HG02678 (cell line): Measurements from ENCODE around the gene DUSP9.
"Not testable (repeated sequence)": the region's sequence is repeated elsewhere in the genome, so short reads cannot be mapped to it uniquely, and the experiment has no call there.

Experiments
- ATAC-seq: cut with Tn5 transposase; IDR thresholded peaks from one replicate; pipeline ENCODE4 v1.9.1; 2021; ENCODE audit warnings: mild to moderate bottlenecking, moderate library complexity; ENCODE audit not compliant: unreplicated experiment

DUSP9 gene

DNA sequence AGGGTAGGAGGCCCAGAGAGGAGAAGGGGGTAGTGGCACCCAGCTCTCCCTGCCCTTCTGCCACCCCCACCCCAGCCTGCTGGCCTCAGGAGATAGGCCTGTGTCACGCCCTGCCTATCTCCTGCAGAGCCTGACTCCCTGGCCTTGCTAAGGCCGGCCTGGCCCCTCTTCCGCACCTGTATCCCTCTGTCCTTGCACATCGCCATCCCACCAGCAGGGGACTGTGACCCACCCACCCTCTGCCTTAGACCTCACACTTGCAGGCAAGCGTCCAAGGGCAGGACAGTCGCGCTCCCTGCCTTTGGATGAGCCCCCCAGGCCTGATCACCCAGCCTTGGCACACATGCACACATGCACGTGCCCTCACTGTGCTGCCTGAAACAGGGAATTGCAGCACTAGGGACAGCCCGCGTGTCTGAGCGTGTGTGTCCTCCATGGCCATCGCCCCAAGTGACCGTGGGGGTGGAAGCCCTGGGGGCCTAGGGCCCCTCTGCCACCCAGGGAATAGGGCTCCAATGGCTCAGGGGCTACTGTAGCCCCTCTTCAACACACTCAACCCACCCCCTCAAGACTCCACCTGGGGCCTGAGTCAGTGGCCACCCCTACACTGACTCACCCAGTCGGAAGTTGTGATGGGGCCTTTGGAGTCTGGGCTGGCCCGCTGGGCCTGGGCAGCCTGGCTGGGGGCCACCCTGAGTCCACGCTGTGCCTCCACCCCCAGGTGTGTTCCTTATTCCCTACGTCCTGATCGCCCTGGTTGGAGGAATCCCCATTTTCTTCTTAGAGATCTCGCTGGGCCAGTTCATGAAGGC, 42.9 kb downstream of the DUSP9 start:
- ATAC-seq: no peak

DNA sequence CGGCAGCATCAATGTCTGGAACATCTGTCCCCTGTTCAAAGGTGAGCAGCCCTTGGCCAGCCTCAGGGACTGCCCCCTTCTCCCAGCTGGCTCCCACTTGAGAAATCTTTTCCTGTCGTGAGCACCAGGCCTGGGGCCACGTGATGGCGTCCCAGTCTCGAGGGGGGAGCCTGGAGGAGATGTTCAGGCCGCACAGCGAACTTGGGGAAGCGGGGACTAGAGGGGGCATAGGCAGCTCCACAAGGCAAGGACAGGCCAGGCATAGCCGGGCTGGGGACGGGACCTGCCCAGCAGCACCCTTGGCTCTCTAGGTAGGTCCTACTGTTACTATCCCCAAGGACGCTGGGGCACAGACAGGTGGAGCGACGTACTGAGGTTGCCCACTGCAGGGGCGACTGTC, 43.5 kb downstream of the DUSP9 start:
- no peak for ATAC-seq

GRCh38 chrX:153691032-153691827, 44.2 kb downstream of the DUSP9 start:
- not testable (repeated sequence) for ATAC-seq

DNA sequence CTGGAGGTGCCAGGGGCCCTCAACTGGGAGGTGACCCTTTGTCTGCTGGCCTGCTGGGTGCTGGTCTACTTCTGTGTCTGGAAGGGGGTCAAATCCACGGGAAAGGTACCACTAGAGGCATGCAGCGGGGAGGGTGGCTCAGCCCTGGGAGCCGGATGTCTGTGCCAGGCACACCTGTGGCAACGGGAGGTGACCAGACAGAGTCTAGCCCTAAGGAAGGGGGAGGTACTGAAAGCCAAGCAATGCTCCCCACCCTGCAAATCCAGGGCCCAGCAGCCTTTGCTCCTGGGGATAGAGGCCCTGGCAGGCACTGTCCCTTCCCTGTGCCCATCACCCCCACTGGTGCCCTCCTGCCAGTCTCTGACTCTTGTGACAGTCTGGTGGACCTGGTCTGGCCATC, 45.0 kb downstream of the DUSP9 start:
- no peak for ATAC-seq

- ATAC-seq: no peak
Observed at GRCh38 chrX:153692611-153693156, 45.7 kb downstream of the DUSP9 start.

DNA sequence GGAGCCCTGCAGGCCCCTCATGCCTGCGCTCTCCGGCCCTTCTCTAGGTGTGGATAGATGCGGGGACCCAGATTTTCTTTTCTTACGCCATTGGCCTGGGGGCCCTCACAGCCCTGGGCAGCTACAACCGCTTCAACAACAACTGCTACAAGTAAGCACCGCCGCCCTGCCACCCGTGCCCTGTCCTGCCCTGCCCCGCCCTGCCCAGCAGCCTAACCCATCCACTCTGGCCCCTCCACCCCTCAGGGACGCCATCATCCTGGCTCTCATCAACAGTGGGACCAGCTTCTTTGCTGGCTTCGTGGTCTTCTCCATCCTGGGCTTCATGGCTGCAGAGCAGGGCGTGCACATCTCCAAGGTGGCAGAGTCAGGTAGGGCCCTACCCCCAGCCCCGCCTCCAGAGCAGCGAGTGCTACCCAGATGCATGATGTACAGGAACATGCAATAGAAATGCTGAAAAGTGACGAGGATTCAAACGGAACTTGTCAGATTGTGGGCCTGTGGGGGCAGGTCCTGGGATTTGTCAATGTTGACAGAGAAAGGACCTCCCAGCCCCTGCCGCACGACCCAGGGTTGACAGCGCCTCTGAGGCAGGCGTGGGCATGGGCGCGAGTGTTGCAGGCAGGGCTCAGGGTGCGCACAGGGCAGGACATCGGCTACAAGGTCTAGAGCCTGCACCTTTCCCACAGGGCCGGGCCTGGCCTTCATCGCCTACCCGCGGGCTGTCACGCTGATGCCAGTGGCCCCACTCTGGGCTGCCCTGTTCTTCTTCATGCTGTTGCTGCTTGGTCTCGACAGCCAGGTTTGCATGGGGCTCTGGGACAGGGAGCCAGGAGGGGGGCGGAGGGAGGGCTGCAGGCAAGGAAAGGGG, 46.4 kb downstream of the DUSP9 start:
- ATAC-seq: no peak

GRCh38 chrX:153694256-153694655, 47.3 kb downstream of the DUSP9 start:
- ATAC-seq: not testable (repeated sequence)

GRCh38 chrX:153694687-153695270, 47.8 kb downstream of the DUSP9 start:
- ATAC-seq: no peak

DNA sequence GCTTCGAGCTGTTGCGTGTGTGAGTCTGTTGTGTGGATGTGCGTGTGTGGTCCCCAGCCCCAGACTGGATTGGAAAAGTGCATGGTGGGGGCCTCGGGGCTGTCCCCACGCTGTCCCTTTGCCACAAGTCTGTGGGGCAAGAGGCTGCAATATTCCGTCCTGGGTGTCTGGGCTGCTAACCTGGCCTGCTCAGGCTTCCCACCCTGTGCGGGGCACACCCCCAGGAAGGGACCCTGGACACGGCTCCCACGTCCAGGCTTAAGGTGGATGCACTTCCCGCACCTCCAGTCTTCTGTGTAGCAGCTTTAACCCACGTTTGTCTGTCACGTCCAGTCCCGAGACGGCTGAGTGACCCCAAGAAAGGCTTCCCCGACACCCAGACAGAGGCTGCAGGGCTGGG, 49.1 kb downstream of the DUSP9 start:
- no peak for ATAC-seq

- ATAC-seq: not testable (repeated sequence)
Observed at GRCh38 chrX:153696538-153696937, 49.5 kb downstream of the DUSP9 start.

DNA sequence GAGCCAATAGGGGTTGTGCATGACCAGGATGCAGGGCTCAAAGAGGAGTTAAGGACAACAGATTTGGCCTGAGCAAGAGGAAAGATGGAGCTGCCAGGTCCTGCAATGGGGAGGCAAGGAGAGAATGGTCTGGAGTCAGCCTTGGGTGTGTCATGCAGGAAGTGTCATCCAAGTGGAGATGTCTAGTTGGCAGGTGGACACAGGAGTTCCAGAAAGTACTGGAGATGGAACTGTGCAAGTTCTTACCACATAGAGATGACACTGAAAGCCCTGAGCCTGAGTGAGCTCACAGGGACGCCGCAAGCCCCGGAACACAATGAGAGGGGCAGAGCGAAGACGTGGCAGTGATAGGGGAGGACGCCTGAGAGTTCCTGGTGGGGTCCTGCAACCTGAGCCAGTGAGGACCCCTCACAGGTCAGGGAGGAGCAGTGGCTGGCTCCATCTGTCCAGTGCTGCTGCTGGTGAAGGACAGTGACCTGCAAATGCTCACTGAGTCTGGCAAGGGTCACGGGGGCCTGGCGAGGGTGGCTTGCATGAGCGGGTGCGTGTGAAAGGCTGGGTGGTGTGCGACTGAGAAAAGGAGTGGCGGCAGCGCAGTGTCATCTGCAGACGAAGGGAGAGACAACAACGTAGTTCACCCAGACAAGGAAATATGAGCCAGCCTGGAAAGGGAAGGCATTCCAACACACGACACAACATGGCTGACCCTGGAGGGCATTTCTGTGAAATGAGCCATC, 50.2 kb downstream of the DUSP9 start:
- not testable (repeated sequence) for ATAC-seq

- no peak for ATAC-seq
Observed at GRCh38 chrX:153697924-153698865, 51.2 kb downstream of the DUSP9 start.

DNA sequence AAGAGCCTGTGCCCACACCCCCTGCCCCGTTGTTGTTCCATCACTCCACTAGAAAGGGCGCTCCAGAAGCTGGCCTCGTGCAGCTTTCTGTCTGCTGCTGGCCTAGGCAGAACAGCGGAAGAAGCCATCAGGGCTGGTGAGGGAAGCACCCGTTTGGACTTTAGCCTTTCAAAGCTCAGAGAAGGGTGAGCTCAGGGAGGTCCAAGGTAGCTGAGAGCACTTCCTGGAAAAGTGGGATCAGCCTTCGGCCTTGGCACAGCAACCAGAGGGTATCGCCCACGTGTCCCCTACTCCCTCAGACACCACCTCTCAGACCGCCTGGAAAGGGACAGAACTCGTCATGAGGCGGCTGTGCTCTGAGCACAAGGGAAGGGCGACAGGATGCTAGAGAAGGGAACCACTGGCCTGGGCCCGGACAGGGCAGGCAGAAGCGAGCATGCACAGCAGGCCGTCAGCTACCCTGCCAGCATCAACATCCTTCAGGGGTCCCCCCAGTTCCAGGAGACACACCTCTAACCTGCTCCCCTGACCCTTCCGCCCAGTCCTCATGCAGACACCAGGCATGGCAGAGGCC, 52.3 kb downstream of the DUSP9 start:
- not testable (repeated sequence) for ATAC-seq

GRCh38 chrX:153699784-153700371, 52.9 kb downstream of the DUSP9 start:
- ATAC-seq: not testable (repeated sequence)

GRCh38 chrX:153700376-153700945, 53.5 kb downstream of the DUSP9 start:
- ATAC-seq: no peak
